DLD1 (cell line): Measurements from ENCODE around the gene THSD4.

Source experiments
- in situ Hi-C: cut with HindIII; loops from 2 replicates; pipeline ENCODE4 v1.10.0; 2017; ENCODE audit warnings: low sequenced_read_pairs

THSD4 gene

GRCh38 chr15:71755092-71755970 is 640.1 kb downstream of the THSD4 start:
- in situ Hi-C loops, result no loop called here

GRCh38 chr15:71756599-71757352 is 641.5 kb downstream of the THSD4 start:
- in situ Hi-C loops, result no loop called here

DNA sequence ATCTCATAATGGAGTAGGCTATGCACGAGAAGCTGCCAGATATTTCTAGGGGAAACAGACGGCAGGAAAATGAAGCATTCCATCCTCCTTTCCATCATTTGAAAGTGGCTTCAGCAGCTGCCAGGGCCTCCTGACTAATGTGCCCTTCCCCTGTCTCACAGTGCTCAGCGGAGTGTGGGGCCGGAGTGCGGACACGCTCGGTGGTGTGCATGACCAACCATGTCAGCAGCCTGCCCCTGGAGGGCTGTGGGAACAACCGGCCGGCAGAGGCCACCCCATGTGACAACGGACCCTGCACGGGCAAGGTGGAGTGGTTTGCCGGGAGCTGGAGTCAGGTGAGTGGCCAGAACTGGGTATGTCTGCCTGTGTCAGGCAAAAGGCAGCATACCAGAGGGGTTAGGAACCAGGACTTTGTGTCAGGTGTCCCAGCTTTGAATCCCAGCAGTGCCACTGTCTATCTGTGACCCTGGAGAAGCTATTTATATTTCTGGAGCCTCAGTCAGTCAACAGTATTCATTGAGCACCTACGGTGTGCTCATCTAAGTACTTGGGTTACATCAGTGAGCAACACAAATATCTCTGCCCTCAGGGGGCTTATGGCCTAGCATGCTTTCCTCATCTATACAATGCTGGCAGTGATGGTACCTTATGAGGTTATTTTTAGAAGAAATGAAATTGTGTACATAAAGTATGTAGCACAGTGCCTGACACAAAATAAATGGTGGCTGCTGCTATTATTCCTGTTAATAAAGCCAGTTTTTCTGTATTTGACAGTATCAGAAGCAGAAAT is 642.7 kb downstream of the THSD4 start:
- in situ Hi-C loops, result no loop called here

- in situ Hi-C loops, result no loop called here
Observed at GRCh38 chr15:71758711-71759110, 643.4 kb downstream of the THSD4 start.

DNA sequence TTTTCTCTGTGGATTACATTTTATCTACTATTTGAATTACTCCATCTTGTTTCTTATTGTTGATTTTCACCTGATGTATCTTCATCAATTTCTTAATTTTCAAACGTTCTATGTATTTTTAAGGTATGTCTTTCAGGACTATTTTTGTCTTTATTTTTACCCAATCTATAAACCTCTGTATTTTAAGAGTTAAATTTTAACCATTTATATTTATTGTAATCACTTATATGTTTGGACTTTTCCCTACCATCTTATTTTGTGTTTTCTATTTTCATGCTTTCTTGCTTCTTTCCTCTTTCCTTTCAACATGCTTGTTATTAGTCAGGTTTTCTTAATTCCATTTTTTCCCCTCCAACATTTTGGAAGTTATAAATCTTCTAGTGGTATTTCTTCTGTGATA is 645.6 kb downstream of the THSD4 start:
- in situ Hi-C loops, result no loop called here

DNA sequence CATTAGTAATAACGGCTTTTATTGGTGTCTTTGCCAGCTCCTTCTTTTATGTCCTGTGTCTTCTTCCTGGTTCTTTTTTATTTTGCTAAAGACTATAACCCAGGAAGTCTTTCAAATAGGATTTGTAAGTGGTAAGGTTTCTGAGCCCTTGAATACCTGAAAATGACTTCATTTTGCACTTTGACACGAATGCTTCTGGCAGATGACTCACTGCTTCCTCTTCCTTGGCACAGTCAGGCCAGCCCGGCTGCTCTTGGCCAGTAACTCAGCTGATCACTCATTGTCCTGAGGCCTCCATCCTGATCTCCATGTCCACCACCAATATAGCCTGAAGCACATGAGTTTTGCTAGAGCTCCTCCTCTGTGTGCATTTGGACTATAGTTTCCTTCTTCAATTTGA is 646.4 kb downstream of the THSD4 start:
- in situ Hi-C loops, result no loop called here

- in situ Hi-C loops, result no loop called here
Observed at GRCh38 chr15:71768184-71768583, 652.9 kb downstream of the THSD4 start.

GRCh38 chr15:71773206-71773859 is 658.1 kb downstream of the THSD4 start:
- in situ Hi-C loops, result no loop called here

DNA sequence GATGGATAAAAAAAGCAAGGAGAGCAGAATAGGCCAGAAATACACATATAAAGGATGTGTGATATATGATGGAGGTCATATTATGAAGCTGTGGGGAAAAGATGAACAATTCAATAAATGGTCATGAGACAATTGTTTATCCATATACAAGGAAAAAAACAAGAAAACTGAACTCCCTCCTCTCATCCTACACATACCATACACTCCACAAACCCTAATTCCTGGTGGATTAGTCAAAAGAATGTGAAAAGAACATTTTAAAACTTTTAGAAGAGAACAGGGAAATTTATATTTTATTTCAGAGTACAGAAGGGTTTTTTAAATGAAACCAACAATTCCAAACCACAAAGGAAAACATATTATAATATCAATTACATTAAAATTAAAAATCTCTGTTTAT is 660.6 kb downstream of the THSD4 start:
- in situ Hi-C loops, result no loop called here

GRCh38 chr15:71776304-71776703 is 661.0 kb downstream of the THSD4 start:
- in situ Hi-C loops, result no loop called here

- in situ Hi-C loops, result no loop called here
Observed at GRCh38 chr15:71777216-71777943, 662.1 kb downstream of the THSD4 start.

- in situ Hi-C loops, result no loop called here
Observed at GRCh38 chr15:71779073-71779797, 664.0 kb downstream of the THSD4 start.

DNA sequence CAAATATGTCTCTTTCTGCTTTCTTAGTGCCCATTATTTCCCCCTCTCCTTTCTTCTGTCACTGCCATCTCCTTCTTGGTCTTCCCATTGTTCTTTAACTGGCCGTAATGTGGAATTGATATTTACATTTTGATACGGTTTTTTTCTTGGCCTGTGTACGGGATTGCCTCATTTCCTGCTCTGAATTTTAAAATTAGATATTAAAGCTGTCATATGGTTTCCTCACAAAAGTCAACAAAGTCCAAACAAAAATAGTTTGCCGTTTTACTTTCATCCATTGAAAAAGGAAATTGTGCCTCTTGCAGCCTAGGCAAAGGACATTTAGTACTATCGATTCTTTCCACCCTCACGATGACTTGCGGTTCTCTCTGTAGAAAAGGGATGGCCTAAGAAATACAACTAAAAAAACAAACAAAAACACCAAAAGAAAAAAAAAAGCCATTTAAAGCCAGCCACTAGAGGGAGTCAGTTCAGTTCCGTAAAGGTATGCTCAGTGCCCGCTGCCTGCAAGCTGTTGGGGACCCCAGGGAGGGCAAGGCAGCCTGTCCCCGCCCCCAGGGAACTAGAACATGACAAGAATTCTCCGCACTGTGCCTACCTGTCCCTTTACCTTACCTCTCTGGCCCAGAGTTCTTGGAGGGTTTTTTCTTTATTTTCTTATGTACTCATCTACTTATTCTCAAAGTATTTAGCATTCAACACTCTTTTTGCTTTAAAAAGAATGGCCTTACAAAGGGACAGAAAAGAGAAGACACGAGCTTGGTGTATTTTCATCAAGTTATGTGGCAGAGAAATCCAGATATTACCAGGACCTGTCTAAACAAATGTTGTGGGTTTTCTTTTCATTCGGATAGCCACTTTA is 665.1 kb downstream of the THSD4 start:
- in situ Hi-C loops, result no loop called here

DNA sequence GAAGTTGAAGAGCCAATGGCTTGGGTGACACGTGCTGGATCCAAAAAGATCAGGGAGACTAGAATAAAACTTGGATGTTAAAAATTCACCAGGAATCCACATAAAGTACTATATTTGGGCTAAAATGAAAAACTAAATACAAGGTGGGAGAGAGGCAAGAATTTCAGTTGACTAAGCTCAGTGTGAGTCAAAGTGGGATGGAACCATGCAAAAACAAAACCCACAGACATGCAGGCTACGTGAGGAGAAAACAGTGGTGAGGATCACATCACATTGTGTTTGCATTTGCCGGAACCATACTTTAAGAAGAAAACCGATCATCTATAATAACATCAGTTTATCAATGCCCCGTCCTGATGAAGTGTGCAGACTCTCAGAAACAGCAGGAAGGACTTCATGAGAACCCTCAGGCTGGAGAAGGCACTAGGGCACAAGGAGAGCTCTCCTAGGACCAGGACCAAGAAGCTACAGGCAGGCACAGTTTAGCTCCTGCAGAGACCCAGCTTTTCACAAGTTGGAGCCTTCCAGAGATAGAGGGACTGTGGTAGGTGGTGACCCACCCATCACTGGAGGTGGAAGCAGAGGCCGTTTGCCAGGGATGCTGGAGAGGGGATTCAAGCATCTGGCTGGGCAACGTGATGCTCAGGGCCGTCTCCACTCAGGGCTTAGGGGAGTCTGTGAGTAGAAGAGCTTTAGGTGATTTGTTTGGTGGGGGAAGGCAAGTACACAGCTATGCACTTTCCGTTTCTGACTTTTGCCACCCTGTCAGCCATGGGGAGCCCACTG is 666.1 kb downstream of the THSD4 start:
- in situ Hi-C loops, result no loop called here

- in situ Hi-C loops, result no loop called here
Observed at GRCh38 chr15:71781965-71782265, 666.6 kb downstream of the THSD4 start.

- in situ Hi-C loops, result no loop called here
Observed at GRCh38 chr15:71782422-71783165, 667.3 kb downstream of the THSD4 start.

GRCh38 chr15:71784719-71785118 is 669.4 kb downstream of the THSD4 start:
- in situ Hi-C loops, result no loop called here
